WTC11 (cell line): ENCODE measurements around the gene RARRES2.

Experiments used
- CBFB ChIP-seq: sonication (generic); formaldehyde crosslinking; IDR thresholded peaks from 2 replicates; pipeline ENCODE4 v1.8.1; 2022; ENCODE audit warnings: mild to moderate bottlenecking, low read depth, missing genetic modification reagents
- GABPB1 ChIP-seq: sonication (generic); formaldehyde crosslinking; IDR thresholded peaks from 2 replicates; pipeline ENCODE4 v1.8.1; 2023; ENCODE audit warnings: mild to moderate bottlenecking, missing genetic modification reagents
- NFYB ChIP-seq: sonication (generic); formaldehyde crosslinking; conservative IDR thresholded peaks from 2 replicates; pipeline ENCODE4 v1.8.0; 2022; ENCODE audit warnings: low read depth, missing genetic modification reagents
- ZNF138 ChIP-seq: sonication (generic); formaldehyde crosslinking; conservative IDR thresholded peaks from 2 replicates; pipeline ENCODE4 v1.8.1; 2022; ENCODE audit warnings: mild to moderate bottlenecking, moderate library complexity, missing genetic modification reagents
- ZNF396 ChIP-seq: fragments of 250-450 bp; sonication (Bioruptor Pico); IDR thresholded peaks from 2 replicates; pipeline ENCODE4 v1.8.0; 2021; ENCODE audit warnings: mild to moderate bottlenecking, moderate library complexity, borderline replicate concordance
- TF ChIP-seq, protein P1 (sequence below): fragments of 200-600 bp; IDR thresholded peaks from 2 replicates; pipeline ENCODE4 v1.8.0; 2022; ENCODE audit warnings: antibody characterized with exemption
- TF ChIP-seq, protein P2 (sequence below): sonication (generic); formaldehyde crosslinking; IDR thresholded peaks from 2 replicates; pipeline ENCODE4 v1.8.0; 2022; ENCODE audit warnings: mild to moderate bottlenecking, missing genetic modification reagents
- TF ChIP-seq, protein P3 (sequence below): fragments of 250-450 bp; sonication (Bioruptor Pico); IDR thresholded peaks from 2 replicates; pipeline ENCODE4 v1.9.0; 2021; ENCODE audit warnings: moderate library complexity, mild to moderate bottlenecking, inconsistent platforms, borderline replicate concordance
- TF ChIP-seq, protein P4 (sequence below): sonication (generic); formaldehyde crosslinking; IDR thresholded peaks from 2 replicates; pipeline ENCODE4 v1.8.1; 2022; ENCODE audit warnings: low read depth, missing genetic modification reagents, borderline replicate concordance

DNA sequence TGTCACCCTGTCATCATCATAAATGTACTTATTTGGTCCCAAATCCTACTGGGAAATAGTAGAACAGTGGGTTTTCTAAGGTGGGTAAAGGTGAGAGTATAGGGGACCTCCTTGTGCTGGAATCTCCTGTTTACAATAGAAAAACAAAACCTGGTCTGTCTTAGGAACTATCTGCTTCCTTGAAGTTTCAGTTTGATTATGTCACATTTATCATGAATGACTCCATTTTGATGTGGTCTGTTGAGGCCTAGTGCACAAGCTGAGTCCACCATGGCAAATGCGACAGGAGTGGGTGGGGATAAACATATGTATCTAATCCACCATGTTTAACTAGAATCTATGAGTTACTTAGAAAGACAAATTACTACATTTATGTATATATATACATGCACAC lies 14.2 kb upstream of the RARRES2 start:
- TF ChIP-seq, protein P1, sequence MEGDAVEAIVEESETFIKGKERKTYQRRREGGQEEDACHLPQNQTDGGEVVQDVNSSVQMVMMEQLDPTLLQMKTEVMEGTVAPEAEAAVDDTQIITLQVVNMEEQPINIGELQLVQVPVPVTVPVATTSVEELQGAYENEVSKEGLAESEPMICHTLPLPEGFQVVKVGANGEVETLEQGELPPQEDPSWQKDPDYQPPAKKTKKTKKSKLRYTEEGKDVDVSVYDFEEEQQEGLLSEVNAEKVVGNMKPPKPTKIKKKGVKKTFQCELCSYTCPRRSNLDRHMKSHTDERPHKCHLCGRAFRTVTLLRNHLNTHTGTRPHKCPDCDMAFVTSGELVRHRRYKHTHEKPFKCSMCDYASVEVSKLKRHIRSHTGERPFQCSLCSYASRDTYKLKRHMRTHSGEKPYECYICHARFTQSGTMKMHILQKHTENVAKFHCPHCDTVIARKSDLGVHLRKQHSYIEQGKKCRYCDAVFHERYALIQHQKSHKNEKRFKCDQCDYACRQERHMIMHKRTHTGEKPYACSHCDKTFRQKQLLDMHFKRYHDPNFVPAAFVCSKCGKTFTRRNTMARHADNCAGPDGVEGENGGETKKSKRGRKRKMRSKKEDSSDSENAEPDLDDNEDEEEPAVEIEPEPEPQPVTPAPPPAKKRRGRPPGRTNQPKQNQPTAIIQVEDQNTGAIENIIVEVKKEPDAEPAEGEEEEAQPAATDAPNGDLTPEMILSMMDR: no peak
- TF ChIP-seq CBFB (CRISPR knock-in tag): no peak
- TF ChIP-seq, protein P2, sequence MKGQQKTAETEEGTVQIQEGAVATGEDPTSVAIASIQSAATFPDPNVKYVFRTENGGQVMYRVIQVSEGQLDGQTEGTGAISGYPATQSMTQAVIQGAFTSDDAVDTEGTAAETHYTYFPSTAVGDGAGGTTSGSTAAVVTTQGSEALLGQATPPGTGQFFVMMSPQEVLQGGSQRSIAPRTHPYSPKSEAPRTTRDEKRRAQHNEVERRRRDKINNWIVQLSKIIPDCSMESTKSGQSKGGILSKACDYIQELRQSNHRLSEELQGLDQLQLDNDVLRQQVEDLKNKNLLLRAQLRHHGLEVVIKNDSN (CRISPR knock-in tag): no peak
- TF ChIP-seq, protein P3, sequence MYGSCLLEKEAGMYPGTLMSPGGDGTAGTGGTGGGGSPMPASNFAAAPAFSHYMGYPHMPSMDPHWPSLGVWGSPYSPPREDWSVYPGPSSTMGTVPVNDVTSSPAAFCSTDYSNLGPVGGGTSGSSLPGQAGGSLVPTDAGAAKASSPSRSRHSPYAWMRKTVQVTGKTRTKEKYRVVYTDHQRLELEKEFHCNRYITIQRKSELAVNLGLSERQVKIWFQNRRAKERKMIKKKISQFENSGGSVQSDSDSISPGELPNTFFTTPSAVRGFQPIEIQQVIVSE (CRISPR knock-in tag): no peak
- TF ChIP-seq, protein P4, sequence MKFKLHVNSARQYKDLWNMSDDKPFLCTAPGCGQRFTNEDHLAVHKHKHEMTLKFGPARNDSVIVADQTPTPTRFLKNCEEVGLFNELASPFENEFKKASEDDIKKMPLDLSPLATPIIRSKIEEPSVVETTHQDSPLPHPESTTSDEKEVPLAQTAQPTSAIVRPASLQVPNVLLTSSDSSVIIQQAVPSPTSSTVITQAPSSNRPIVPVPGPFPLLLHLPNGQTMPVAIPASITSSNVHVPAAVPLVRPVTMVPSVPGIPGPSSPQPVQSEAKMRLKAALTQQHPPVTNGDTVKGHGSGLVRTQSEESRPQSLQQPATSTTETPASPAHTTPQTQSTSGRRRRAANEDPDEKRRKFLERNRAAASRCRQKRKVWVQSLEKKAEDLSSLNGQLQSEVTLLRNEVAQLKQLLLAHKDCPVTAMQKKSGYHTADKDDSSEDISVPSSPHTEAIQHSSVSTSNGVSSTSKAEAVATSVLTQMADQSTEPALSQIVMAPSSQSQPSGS (CRISPR knock-in tag): no peak
- no peak for TF ChIP-seq NFYB (CRISPR knock-in tag)
- no peak for TF ChIP-seq ZNF396 (CRISPR knock-in tag)
- TF ChIP-seq GABPB1 (CRISPR knock-in tag): no peak
- TF ChIP-seq ZNF138 (CRISPR knock-in tag): no peak
